NCI-H2171 treated with DMSO at 0.1 percent for 48 hours (cell line): Measurements from ENCODE around the gene C19orf81.
"Not testable (repeated sequence)": the region's sequence is repeated elsewhere in the genome, so short reads cannot be mapped to it uniquely, and the experiment has no call there.

Source experiments
- DNase-seq: peaks from one replicate; lab custom pipeline; 2025; lab: John Stamatoyannopoulos, UW

The C19orf81 gene

GRCh38 chr19:50649433-50650391 lies at the start of gene C19orf81:
Gene C19orf81 (plus strand): TSS chr19:50649445. CDS start chr19:50649445, 0 bp downstream.
- peak; percentile 41 for DNase-seq

GRCh38 chr19:50601407-50602088 lies 47.7 kb upstream of the C19orf81 start:
- no peak for DNase-seq

- DNase-seq = no peak
Measured at GRCh38 chr19:50602089-50602422, 47.2 kb upstream of the C19orf81 start.

GRCh38 chr19:50602496-50602895 lies 46.7 kb upstream of the C19orf81 start:
- no peak for DNase-seq

GRCh38 chr19:50602935-50603334 lies 46.3 kb upstream of the C19orf81 start:
- DNase-seq = no peak

DNA sequence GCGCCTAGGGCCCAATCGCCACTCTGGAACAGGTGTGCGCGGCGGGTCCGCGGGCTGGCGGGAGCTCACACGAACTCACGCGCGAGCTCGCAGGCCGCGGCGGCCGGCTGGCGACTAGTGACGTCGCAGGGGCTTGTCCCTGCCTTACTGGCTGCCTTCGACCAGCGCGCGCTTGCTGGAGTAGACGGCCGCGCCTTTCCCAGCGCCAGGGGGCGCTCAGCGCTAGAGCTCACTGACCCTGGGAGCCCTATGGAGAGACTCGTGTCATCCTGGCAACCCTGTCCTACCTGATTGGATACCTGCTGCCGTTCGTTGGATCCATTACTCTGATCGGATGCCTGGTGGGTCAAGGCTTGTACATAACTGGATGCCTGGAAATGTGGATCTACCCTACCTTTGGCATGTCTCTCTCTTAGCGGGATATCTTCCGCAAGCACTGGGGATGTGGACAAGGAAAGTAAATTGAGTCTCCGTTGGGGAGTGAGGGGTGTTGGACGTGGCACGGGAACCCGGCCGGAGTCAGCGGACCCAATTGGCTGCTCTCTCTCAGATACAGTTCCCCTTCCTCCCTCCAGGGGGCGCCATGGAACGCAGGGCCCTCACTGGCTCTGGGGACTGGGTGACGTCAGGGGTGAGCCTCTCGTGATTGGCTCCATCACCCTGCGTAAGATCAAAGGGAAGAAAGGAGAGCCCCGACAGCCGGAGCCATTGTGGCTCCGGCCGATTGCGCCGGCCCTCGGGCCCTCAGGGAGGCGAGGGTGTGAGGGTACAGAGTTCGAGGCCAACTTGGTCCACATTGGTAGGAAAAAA lies 44.8 kb upstream of the C19orf81 start:
- DNase-seq = not testable (repeated sequence)

GRCh38 chr19:50606059-50606836 lies 43.0 kb upstream of the C19orf81 start:
- DNase-seq = peak; percentile 46

DNA sequence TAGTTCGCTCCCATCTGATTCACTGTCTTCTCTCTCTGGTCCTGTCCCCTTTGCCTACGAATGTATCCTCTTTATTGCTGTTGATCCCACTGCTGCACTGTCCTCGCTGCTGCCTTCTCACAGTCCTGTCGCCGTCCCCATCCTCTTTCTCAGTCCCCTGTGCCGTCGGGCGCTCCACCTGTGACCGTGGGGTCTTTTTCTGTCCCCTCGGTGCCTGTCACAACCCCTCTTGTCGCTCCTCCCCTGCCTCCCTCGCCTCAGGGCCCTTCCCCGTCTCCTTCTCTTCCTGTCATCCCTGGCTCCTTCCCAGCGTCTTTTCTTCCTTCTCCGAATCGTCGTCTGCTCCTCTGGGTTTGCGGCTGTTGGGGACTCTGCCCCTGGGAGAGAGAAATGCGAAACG lies 41.9 kb upstream of the C19orf81 start:
- DNase-seq = no peak

DNA sequence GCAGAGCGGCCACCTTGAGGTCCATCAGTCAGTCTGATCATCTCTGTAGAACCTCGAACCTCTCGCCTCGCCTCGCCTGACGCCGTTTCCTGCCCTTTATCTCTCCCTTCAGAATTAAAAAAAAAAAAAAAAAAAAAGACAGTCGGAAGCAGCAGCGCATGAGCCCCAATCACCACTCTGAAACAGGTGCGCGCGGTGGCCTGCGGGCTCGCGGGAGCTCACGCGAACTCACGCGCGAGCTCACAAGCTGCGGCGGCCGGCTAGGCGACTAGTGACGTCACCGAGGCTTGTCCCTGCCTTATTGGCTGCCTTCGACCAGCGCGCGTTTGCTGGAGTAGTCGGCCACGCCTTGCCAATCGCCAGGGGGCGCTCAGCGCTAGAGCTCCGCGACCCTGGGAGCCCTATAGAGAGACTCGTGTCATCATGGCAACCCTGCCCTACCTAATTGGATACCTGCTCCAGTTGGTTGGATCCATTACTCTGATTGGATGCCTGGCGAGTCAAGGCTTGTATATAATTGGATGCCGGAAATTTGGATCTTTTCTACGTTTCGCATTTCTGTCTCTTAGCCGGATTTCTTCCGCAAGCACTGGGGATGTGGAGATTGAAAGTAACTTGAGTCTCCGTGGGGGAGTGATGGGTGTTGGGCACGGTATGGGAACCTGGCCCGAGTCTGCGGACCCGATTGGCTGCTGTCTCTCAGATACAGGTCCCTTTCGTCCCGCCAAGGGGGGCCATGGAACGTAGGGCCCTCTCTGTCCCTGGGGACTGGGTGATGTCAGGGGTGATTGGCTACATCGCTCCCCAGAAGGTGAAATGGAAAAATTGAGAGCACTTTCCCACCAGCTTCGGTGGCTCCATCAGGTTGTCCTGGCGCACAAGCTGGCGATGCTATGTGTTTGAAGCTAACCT lies 41.1 kb upstream of the C19orf81 start:
- DNase-seq = peak; percentile 92

- DNase-seq = not testable (repeated sequence)
Measured at GRCh38 chr19:50612504-50613404, 36.5 kb upstream of the C19orf81 start.

- DNase-seq = not testable (repeated sequence)
Measured at GRCh38 chr19:50618379-50618778, 30.9 kb upstream of the C19orf81 start.

- not testable (repeated sequence) for DNase-seq
Measured at GRCh38 chr19:50619184-50619583, 30.1 kb upstream of the C19orf81 start.

DNA sequence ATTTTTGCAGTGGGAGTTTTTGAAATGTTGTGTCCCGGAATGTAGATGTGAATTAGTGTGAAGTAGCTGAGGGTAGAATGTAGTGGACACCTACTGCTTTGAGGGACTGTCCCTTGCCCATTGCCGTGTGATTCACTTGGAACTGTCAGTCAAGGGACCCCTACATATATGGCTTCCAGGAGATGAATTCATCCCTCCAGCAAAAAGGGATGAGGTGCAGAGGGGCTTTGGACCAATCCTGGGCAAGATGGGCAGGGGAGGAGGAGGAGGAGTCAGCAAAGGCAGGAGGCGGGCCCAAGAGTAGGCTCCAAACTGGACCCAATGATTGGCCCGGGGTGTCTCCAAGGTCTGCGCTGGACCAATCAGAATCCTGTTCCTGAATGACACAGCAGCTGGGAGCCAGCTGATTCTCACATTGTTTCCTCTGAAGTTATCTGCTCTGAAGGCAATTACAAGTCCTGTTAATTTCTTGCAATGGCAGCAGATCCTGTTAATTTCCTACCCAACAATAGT lies 28.8 kb upstream of the C19orf81 start:
- DNase-seq = not testable (repeated sequence)

DNA sequence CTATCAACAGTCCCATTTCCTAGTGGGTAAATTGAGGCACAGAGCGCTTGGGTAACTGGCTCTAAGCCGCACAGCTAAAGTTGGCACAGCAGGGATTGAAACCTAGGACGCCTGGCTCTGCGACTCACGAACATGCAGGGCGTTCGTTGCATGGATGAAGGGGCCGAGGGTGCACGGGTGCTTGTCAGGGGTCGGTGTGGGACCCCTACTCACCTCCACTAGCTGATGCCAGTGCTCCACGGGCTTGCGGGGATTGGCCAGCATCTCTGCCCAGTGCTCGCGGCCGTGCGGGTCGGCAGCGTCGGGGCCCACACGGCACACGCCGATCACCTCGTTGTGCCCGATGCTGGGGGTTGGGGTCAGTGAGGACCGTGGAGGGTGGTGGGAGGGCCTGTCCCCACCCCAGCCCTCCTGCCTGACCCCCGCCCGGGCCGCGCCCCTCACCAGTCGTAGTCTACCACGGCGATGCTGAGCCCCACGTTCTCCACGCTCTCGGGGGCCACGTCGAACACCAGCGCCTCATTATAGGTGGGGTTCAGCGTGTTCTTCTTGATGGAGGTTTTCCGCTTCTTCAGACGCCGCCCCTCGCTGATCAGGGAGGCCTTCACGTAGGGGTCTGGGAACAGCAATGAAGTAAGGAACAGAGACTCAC lies 24.2 kb upstream of the C19orf81 start:
- no peak for DNase-seq

GRCh38 chr19:50626011-50626410 lies 23.2 kb upstream of the C19orf81 start:
- DNase-seq = no peak

- DNase-seq = no peak
Measured at GRCh38 chr19:50626795-50627194, 22.4 kb upstream of the C19orf81 start.

- no peak for DNase-seq
Measured at GRCh38 chr19:50628146-50628545, 21.1 kb upstream of the C19orf81 start.

DNA sequence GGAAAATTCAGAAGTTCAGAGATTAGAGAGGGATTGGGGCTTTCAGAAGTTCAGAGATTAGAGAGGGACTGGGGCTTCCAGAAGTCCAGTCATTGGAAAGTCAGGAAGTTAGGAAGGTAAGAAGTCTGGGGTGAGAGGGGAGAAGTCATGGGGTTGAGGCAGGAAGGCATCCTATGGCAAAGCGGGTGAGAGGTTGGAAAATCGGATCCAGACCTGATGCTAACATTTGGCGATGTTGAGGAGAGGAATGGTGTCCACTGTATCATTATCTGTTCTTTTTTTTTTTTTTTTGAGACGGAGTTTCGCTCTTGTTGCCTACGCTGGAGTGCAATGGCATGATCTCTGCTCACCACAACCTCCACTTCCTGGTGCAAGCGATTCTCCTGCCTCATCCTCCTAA lies 20.7 kb upstream of the C19orf81 start:
- no peak for DNase-seq

GRCh38 chr19:50629194-50629593 lies 20.1 kb upstream of the C19orf81 start:
- DNase-seq = no peak
